Measurements from ENCODE around the gene RCCD1. TPM values are rescaled to one million over a fixed set of nuclear protein-coding genes. Genes with fewer than 3 reads are reported as not detected.
A peak's percentile ranks its signal among the peaks of the same experiment; 100 is the strongest.

RCCD1 gene
- total and polyA plus RNA-seq, 7 experiments from 2014 or later: 2.5 to 24.6 (median 6.0) TPM

DNA sequence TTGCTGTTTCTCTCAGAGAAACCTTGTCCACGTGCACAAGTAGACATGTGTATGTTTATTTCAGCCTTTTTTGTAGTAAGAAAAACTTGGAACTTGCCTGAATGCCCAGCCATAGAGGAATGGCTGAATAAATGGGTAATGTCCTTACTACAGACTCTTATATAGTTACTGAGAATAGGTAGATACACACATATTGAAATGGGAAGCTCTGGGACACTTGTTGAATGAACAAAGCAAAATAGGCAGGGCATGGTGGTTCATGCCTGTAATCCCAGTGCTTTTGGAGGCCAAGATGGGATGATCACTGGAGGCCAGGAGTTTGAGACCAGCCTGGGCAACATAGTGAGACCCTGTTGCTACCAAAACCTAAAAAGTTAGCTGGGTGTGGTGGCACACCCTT lies 17.9 kb upstream of the RCCD1 start:
- POLR2A ChIA-PET: interaction anchor here (8.3 to 9.3 kb wide), 2 partner anchors 19 to 34 kb away, joined by 119 to 213 read pairs; partner anchors contain the start of genes MAN2A2 and RCCD1
- no peaks in the 10 kb centered on the region for H3K27me3 Mint-ChIP-seq
- peaks cover 0 to 1% (median 0%) of the 10 kb centered on the region in 11 donors for H3K9me3 Mint-ChIP-seq

DNA sequence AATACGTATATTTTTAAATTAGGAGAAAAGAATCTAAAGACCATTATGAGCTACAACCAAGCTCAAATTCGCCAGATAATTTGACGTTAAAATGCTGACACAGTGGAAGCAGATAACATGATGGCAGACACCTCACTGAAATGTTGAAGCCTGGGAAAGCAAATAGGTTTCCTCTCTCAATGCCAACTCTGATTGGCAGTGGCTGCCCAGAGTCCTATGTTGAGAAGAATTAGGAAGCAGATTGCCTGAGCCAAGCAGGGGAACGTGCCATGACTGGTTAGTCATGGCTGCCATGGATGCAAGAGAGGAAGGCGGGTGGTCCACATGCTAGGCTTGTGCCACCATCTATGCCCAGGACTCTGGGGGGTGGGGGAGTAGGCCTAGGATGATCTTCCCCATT lies 16.4 kb upstream of the RCCD1 start:
- POLR2A ChIA-PET: interaction anchor here (1.0 to 1.2 kb wide), 2 partner anchors 16 to 17 kb away, joined by 3 read pairs; partner anchors contain the start of gene RCCD1
- H3K27ac Mint-ChIP-seq: no peak overlapping the region
- no peak for DNase-seq
- H3K9me3 ChIP-seq (ENCODE audit: control insufficient read depth in 2 of 3, low read length in 3 of 3): no peaks in the 10 kb centered on the region
- peaks cover 20 to 24% of the 10 kb centered on the region in 2 donors for H3K4me1 ChIP-seq (ENCODE audit: control insufficient read depth in 2 of 2, insufficient read depth in 2 of 2, low read length in 2 of 2)
- no peak for ATAC-seq
- H3K27me3 Mint-ChIP-seq: no peaks in the 10 kb centered on the region
- H3K9me3 Mint-ChIP-seq: no peaks in the 10 kb centered on the region
- H3K4me3 ChIP-seq (ENCODE audit: low read length): no peak overlapping the region
- peaks cover 0 to 38% (median 13%) of the 10 kb centered on the region in 5 donors for H3K36me3 Mint-ChIP-seq
- no peaks in the 10 kb centered on the region for H3K27me3 ChIP-seq (ENCODE audit: control insufficient read depth in 2 of 2, insufficient read depth in 2 of 2, low read length in 2 of 2)
- H3K27ac ChIP-seq (ENCODE audit: low read depth, low read length): no peak overlapping the region
- peaks cover 18 to 29% (median 22%) of the 10 kb centered on the region in 7 donors for H3K4me1 Mint-ChIP-seq
- CTCF ChIA-PET: interaction anchor here (0.9 to 10.2 kb wide), 3 partner anchors 19 to 386 kb away, joined by 3 to 150 read pairs (median 4); partner anchors contain the start of gene MAN2A2
- H3K4me3 Mint-ChIP-seq: no peak overlapping the region
- peaks cover 20 to 44% (median 34%) of the 10 kb centered on the region in 3 experiments for H3K36me3 ChIP-seq (ENCODE audit: control insufficient read depth in 2 of 3, insufficient read depth in 3 of 3, low read length in 3 of 3)
- intact Hi-C loops (cut with micrococcal nuclease): loop anchor here in 1 of 2 donors (10.0 kb wide), 4 partner anchors 103 to 1603 kb away; partner anchors contain the start of genes POLG and SLCO3A1

More for the DNA sequence above, 17.9 kb upstream of the RCCD1 start:
- Histone ChIP-seq H3K27me3 (ENCODE audit: control insufficient read depth in 2 of 2, insufficient read depth in 2 of 2, low read length in 2 of 2) (no peaks in the 10 kb centered on the region), H3K9me3 (ENCODE audit: control insufficient read depth in 2 of 3, low read length in 3 of 3) (no peaks in the 10 kb centered on the region), H3K36me3 (ENCODE audit: control insufficient read depth in 2 of 3, insufficient read depth in 3 of 3, low read length in 3 of 3) (peaks cover 13 to 30% (median 20%) of the 10 kb centered on the region in 3 experiments), H3K4me3 (ENCODE audit: low read length) (no peak overlapping the region), H3K4me1 (ENCODE audit: control insufficient read depth in 2 of 2, insufficient read depth in 2 of 2, low read length in 2 of 2) (peaks cover 20 to 32% of the 10 kb centered on the region in 2 donors), H3K27ac (ENCODE audit: low read depth, low read length) (no peak overlapping the region)
- ATAC-seq (no peak), DNase-seq (no peak)
- intact Hi-C loops (cut with micrococcal nuclease): loop anchor here in 1 of 2 donors (10.0 kb wide), 4 partner anchors 102 to 1602 kb away; partner anchors contain the start of genes POLG and SLCO3A1
- Mint-ChIP-seq H3K36me3 (peaks cover 0 to 26% (median 13%) of the 10 kb centered on the region in 5 donors), H3K4me3 (peak overlapping the region; percentile 78 to 96 (median 90)), H3K4me1 (peaks cover 23 to 39% (median 28%) of the 10 kb centered on the region in 7 donors), H3K27ac (peak overlapping the region in 5 of 9 donors; percentile 2 to 88 (median 42))
- CTCF ChIA-PET: interaction anchor here (0.7 to 10.2 kb wide), 2 partner anchors 34 to 214 kb away, joined by 5 to 150 read pairs; partner anchors contain the start of gene MAN2A2

DNA sequence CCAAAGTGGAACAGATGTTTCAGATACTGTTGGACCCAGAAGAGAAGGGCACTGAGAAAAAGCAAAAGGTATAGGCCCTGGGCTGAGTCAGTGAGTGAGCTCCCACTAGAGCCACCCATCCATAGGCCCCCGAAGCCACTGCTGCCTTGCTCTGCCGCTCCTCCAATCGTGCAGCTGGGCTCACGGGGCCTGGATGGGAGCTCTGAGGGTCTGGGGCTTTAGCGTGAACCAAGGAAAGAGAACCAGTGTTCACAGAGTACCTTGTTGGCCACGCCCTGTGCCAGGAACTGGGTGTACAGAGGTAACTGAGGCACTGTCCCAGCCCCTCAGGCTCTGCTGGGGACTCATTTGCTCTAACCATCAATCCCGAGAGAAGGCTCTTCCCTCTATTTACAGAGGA lies 14.9 kb upstream of the RCCD1 start:
- ATAC-seq: no peak
- Histone ChIP-seq H3K27me3 (ENCODE audit: control insufficient read depth in 2 of 2, insufficient read depth in 2 of 2, low read length in 2 of 2) (no peaks in the 10 kb centered on the region), H3K27ac (ENCODE audit: low read depth, low read length) (no peak overlapping the region), H3K4me1 (ENCODE audit: control insufficient read depth in 2 of 2, insufficient read depth in 2 of 2, low read length in 2 of 2) (peaks cover 10 to 11% of the 10 kb centered on the region in 2 donors), H3K4me3 (ENCODE audit: low read length) (no peak overlapping the region), H3K36me3 (ENCODE audit: control insufficient read depth in 2 of 3, insufficient read depth in 3 of 3, low read length in 3 of 3) (peaks cover 25 to 59% (median 38%) of the 10 kb centered on the region in 3 experiments), H3K9me3 (ENCODE audit: control insufficient read depth in 2 of 3, low read length in 3 of 3) (no peaks in the 10 kb centered on the region)
- H3K4me1 Mint-ChIP-seq: peaks cover 9 to 16% (median 13%) of the 10 kb centered on the region in 7 donors
- no peaks in the 10 kb centered on the region for H3K27me3 Mint-ChIP-seq
- CTCF ChIA-PET: no interaction called here
- POLR2A ChIA-PET: interaction anchor here (1.1 to 1.3 kb wide), 2 partner anchors 10 to 14 kb away, joined by 3 to 4 read pairs; partner anchors contain the start of gene RCCD1
- intact Hi-C loops (cut with micrococcal nuclease): loop anchor here in 1 of 2 donors (10.0 kb wide), 4 partner anchors 105 to 1605 kb away; partner anchors contain the start of genes POLG and SLCO3A1
- H3K4me3 Mint-ChIP-seq: no peak overlapping the region
- DNase-seq: no peak
- H3K27ac Mint-ChIP-seq: no peak overlapping the region
- H3K36me3 Mint-ChIP-seq: peaks cover 0 to 43% (median 14%) of the 10 kb centered on the region in 5 donors
- no peaks in the 10 kb centered on the region for H3K9me3 Mint-ChIP-seq

DNA sequence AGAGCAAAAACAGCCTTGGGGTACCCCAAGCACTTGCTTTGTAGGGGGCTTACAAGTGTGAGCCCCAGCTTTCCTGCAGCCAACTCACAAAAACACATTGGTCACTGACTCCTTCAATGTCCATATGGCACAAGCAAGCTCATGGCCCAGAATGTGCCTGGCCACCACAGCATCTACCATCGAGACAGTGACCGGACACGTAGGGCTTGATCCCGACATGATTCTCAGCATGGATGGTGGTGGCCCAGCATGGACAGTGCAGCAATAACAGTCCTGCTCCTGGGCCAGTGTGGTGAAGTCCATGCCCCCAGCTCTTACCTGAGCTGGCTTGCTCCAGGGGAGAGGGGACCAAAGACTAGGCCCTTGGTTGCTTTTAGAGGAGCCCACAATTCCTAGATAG lies 13.6 kb upstream of the RCCD1 start:
- peaks cover 25 to 68% (median 38%) of the 10 kb centered on the region in 3 experiments for H3K36me3 ChIP-seq (ENCODE audit: control insufficient read depth in 2 of 3, insufficient read depth in 3 of 3, low read length in 3 of 3)
- no peak for DNase-seq
- Mint-ChIP-seq H3K27ac (no peak overlapping the region), H3K4me3 (no peak overlapping the region), H3K9me3 (no peaks in the 10 kb centered on the region), H3K4me1 (peaks cover 6 to 10% (median 9%) of the 10 kb centered on the region in 7 donors), H3K27me3 (no peaks in the 10 kb centered on the region), H3K36me3 (peaks cover 0 to 46% (median 15%) of the 10 kb centered on the region in 5 donors)
- H3K27ac ChIP-seq (ENCODE audit: low read depth, low read length): no peak overlapping the region
- no peaks in the 10 kb centered on the region for H3K9me3 ChIP-seq (ENCODE audit: control insufficient read depth in 2 of 3, low read length in 3 of 3)
- CTCF ChIA-PET: no interaction called here
- H3K27me3 ChIP-seq (ENCODE audit: control insufficient read depth in 2 of 2, insufficient read depth in 2 of 2, low read length in 2 of 2): no peaks in the 10 kb centered on the region
- no peak for ATAC-seq
- POLR2A ChIA-PET: interaction anchor here (0.6 to 2.1 kb wide), 4 partner anchors 12 to 1353 kb away, joined by 3 to 6 read pairs (median 4); partner anchors contain the start of gene RCCD1
- H3K4me3 ChIP-seq (ENCODE audit: low read length): no peak overlapping the region
- peaks cover 5 to 6% of the 10 kb centered on the region in 2 donors for H3K4me1 ChIP-seq (ENCODE audit: control insufficient read depth in 2 of 2, insufficient read depth in 2 of 2, low read length in 2 of 2)
- intact Hi-C loops (cut with micrococcal nuclease): no loop called here

DNA sequence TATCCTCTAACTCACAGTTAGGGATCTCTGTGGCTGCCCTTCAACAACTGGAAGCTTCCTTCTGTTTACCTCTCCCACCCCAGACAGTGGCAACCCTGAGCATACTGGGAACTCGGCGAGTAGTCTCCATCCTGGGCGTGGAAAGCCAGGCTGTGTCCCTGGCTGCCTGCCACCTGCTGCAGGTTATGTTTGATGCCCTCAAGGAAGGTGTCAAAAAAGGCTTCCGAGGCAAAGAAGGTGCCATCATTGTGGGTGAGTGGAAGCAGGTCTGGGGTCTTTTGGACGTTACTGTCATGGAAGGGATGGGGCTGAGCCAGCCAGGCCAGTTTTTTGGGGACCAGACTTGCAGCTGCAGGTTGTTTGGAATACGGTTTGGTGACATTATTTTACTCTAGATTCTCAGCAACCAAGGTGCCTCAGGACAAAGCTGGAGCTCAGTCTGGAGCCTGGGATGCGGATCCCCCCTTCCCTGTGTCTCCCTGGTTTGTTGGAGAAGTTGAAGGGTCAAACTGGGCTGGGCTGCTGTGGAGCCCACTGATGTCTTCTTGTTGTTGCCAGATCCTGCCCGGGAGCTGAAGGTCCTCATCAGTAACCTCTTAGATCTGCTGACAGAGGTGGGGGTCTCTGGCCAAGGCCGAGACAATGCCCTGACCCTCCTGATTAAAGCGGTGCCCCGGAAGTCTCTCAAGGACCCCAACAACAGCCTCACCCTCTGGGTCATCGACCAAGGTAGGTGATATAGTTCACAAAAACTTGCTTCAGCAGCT lies 12.1 kb upstream of the RCCD1 start:
- ATAC-seq: no peak
- Mint-ChIP-seq H3K36me3 (peaks cover 0 to 45% (median 14%) of the 10 kb centered on the region in 5 donors), H3K27me3 (no peaks in the 10 kb centered on the region), H3K4me3 (no peak overlapping the region), H3K9me3 (no peaks in the 10 kb centered on the region), H3K27ac (peak overlapping the region in 1 of 9 donors; percentile 30), H3K4me1 (no peaks in the 10 kb centered on the region)
- intact Hi-C loops (cut with micrococcal nuclease): no loop called here
- Histone ChIP-seq H3K4me3 (ENCODE audit: low read length) (no peak overlapping the region), H3K36me3 (ENCODE audit: control insufficient read depth in 2 of 3, insufficient read depth in 3 of 3, low read length in 3 of 3) (peaks cover 25 to 83% (median 38%) of the 10 kb centered on the region in 3 experiments), H3K27me3 (ENCODE audit: control insufficient read depth in 2 of 2, insufficient read depth in 2 of 2, low read length in 2 of 2) (no peaks in the 10 kb centered on the region), H3K9me3 (ENCODE audit: control insufficient read depth in 2 of 3, low read length in 3 of 3) (no peaks in the 10 kb centered on the region), H3K4me1 (ENCODE audit: control insufficient read depth in 2 of 2, insufficient read depth in 2 of 2, low read length in 2 of 2) (no peaks in the 10 kb centered on the region), H3K27ac (ENCODE audit: low read depth, low read length) (no peak overlapping the region)
- DNase-seq: no peak
- POLR2A ChIA-PET: interaction anchor here (1.0 to 2.1 kb wide), 3 partner anchors 11 to 13 kb away, joined by 3 to 6 read pairs (median 4); partner anchors contain the start of gene RCCD1
- CTCF ChIA-PET: interaction anchor here (1.2 to 2.3 kb wide), 2 partner anchors 8 to 16 kb away, joined by 3 to 10 read pairs; partner anchors contain the start of gene UNC45A

DNA sequence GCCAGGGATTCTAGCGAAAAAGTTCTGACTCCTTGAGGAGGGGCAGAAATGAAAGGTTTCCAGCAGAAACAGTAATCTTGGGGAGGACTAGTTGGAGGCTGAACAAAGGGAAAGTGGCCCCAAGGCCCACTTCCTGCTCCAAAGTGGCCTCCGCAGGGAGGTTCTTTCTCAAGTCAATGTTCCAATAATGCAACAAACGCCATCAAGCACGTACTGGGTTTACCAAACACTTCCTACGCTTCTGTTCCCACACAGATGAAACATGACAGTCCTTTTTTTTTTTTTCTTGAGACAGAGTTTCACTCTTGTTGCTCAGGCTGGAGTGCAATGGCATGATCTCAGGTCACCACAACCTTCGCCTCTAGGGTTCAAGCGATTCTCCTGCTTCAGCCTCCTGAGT lies 9.6 kb upstream of the RCCD1 start:
- POLR2A ChIA-PET: no interaction called here
- CTCF ChIA-PET: interaction anchor here (0.6 to 2.3 kb wide), 2 partner anchors 11 to 50 kb away, joined by 3 to 10 read pairs; partner anchors contain the start of gene UNC45A
- Histone ChIP-seq H3K27me3 (ENCODE audit: control insufficient read depth in 2 of 2, insufficient read depth in 2 of 2, low read length in 2 of 2) (no peaks in the 10 kb centered on the region), H3K27ac (ENCODE audit: low read depth, low read length) (no peak overlapping the region), H3K4me3 (ENCODE audit: low read length) (no peak overlapping the region), H3K36me3 (ENCODE audit: control insufficient read depth in 2 of 3, insufficient read depth in 3 of 3, low read length in 3 of 3) (peaks cover 18 to 94% (median 33%) of the 10 kb centered on the region in 3 experiments), H3K4me1 (ENCODE audit: control insufficient read depth in 2 of 2, insufficient read depth in 2 of 2, low read length in 2 of 2) (no peaks in the 10 kb centered on the region), H3K9me3 (ENCODE audit: control insufficient read depth in 2 of 3, low read length in 3 of 3) (no peaks in the 10 kb centered on the region)
- intact Hi-C loops (cut with micrococcal nuclease): no loop called here
- Mint-ChIP-seq H3K4me1 (peaks cover 0 to 2% (median 0%) of the 10 kb centered on the region in 7 donors), H3K4me3 (no peak overlapping the region), H3K36me3 (peaks cover 0 to 49% (median 11%) of the 10 kb centered on the region in 5 donors), H3K27ac (peak overlapping the region in 2 of 9 donors; percentile 25 to 51), H3K9me3 (no peaks in the 10 kb centered on the region), H3K27me3 (no peaks in the 10 kb centered on the region)
- ATAC-seq (no peak), DNase-seq (no peak)

Data from naive thymus-derived CD4-positive, alpha-beta T cell (primary cell).